ENCODE results near the gene CDS2.

Gene CDS2

DNA sequence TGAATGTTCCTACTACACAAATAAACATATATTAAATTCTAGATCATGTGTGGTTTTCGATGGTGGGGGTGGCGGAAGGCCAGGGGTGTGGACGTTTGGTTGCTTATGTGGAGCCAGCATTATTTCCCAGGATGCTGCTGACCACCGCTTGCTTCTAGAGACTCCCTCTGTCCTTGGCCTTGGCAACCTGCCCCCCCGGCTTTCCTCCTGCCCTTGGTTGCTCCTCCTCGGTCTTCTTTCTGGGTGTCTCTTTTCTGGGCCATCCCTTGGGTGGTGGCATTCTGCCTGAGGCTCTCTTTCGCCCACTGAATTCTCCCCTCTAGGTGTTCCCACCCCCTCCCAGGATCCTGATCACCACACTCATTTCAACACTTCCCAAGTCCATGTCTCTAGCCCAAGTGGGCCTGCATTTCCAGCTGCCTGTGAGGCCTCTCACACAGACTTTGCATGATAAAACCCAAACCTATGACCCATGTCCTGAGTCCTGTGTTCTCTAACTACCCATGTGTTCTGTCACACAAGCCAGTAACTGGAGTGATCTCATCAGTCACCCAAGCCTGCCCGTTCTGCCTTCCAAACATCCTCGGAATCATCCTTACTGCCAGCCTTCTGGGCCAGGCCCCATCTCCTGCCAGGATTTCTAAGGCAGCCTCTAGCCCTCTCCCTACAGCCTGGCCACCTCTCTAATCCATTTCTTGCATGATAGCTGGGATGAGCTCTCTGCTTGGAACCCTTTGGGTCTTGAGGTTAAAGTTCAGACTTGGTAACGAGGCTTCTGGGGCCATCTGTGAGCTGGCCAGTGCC lies 71.2 kb downstream of the CDS2 start:
- DNase-seq (ENCODE audit: low read depth), result no peak
- TF ChIP-seq, protein P1, sequence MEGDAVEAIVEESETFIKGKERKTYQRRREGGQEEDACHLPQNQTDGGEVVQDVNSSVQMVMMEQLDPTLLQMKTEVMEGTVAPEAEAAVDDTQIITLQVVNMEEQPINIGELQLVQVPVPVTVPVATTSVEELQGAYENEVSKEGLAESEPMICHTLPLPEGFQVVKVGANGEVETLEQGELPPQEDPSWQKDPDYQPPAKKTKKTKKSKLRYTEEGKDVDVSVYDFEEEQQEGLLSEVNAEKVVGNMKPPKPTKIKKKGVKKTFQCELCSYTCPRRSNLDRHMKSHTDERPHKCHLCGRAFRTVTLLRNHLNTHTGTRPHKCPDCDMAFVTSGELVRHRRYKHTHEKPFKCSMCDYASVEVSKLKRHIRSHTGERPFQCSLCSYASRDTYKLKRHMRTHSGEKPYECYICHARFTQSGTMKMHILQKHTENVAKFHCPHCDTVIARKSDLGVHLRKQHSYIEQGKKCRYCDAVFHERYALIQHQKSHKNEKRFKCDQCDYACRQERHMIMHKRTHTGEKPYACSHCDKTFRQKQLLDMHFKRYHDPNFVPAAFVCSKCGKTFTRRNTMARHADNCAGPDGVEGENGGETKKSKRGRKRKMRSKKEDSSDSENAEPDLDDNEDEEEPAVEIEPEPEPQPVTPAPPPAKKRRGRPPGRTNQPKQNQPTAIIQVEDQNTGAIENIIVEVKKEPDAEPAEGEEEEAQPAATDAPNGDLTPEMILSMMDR (conservative IDR thresholded peaks at IDR 0.05; ENCODE audit: control insufficient read depth, insufficient read depth, low read depth, low read length), result no peak
- no peak overlapping the region for H3K4me3 ChIP-seq (ENCODE audit: control insufficient read depth, low read depth, low read length)

DNA sequence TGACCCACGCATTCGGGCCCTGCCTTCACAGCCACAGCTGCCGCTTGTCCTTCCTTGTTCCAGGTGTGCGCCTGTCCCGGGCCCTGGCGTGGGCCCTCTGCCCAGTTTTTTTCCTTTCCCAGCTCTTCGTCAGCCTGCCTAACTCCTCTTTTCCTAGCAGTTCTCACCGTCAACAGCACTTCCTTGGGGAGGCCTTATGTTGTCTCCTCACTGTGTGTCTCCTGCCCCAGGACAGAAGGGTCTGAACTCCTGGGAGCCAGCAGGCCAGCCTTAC lies 71.8 kb downstream of the CDS2 start:
- TF ChIP-seq, protein P1 (conservative IDR thresholded peaks at IDR 0.05; ENCODE audit: control insufficient read depth, insufficient read depth, low read depth, low read length), result no peak
- DNase-seq (ENCODE audit: low read depth), result no peak
- H3K4me3 ChIP-seq (ENCODE audit: control insufficient read depth, low read depth, low read length), result no peak overlapping the region

- no peak overlapping the region for H3K4me3 ChIP-seq (ENCODE audit: control insufficient read depth, low read depth, low read length)
- TF ChIP-seq, protein P1 (conservative IDR thresholded peaks at IDR 0.05; ENCODE audit: control insufficient read depth, insufficient read depth, low read depth, low read length), result no peak
- DNase-seq (ENCODE audit: low read depth), result no peak
Measured at GRCh38 chr20:5203380-5203779, 76.6 kb downstream of the CDS2 start.

DNA sequence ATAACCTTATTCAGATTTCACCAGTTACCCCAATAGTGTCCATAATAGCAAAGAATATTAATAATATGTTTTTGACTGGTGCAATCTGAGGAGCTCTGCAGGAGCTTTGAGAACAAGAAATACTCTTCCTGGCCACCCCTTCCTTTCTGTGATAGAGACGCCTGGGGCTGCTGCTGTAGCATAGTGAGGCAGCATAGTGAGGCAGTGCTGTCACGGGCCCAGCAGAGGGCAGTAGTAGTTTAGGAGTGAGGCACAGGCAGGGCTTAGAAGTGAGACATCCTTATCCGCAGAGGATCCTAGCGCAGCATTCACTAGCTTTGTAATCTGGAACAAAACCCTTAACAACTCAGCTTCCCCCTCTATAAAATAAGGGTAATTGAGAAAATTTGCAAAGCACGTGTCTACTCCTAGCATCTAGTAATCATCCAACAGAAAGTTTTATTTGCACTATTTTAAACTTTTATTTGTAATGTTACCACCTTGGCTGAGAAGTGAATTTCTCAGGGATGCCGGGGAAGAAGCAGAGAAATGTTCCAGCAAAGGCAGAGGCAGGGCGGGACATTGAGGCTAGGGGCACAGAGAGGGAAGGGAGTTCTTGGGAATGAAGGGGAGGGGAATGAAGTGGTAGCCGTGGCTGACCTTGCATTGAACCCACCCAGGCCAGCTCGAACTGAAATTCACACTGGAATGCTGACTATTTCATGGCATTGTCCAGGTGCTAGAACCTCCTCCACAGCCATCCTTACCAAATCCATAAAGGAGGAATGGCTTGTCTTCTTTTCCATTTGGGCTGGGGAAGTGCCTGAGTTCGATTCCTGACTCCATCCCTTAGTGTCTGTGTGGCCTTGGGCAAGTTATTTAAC lies 78.8 kb downstream of the CDS2 start:
- TF ChIP-seq, protein P1 (conservative IDR thresholded peaks at IDR 0.05; ENCODE audit: control insufficient read depth, insufficient read depth, low read depth, low read length), result peak; percentile 92

DNA sequence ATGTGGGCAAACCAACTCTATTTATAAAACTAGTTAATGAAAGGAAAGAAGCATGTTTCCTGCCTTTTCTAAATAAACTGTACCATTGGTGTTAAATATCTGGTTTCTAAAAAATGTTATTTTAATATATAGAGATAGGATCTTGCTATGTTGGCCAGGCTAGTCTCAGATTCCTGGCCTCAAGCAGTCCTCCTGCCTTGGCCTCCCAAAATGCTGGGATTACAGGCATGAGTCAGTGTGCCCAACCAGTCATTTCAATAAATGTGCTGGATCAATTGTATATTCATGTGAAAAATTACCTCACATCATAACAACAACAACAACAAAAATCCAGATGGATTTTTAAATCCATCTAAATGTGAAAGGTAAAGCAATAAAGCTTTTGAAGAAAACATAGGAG lies 80.3 kb downstream of the CDS2 start:
- no peak for DNase-seq (ENCODE audit: low read depth)

More for the DNA sequence above, 78.8 kb downstream of the CDS2 start:
- peak; percentile 72 for DNase-seq (ENCODE audit: low read depth)
- H3K4me3 ChIP-seq (ENCODE audit: control insufficient read depth, low read depth, low read length), result no peak overlapping the region

More for the DNA sequence above, 80.3 kb downstream of the CDS2 start:
- TF ChIP-seq, protein P1 (conservative IDR thresholded peaks at IDR 0.05; ENCODE audit: control insufficient read depth, insufficient read depth, low read depth, low read length), result no peak
- no peak overlapping the region for H3K4me3 ChIP-seq (ENCODE audit: control insufficient read depth, low read depth, low read length)
